HL-60 (cell line): Measurements from ENCODE around the gene AXL.
"Not testable (repeated sequence)": the region's sequence is repeated elsewhere in the genome, so short reads cannot be mapped to it uniquely, and the experiment has no call there.

ENCODE experiments used
- DNase-seq, 2 experiments: peaks; one replicate each; pipeline ENCODE4 v3.0.0-alpha.2; 2010 to 2020; ENCODE audit warnings: low read depth in 1 of 2, low spot score in 1 of 2
- H3K27ac ChIP-seq: fragments of 250-450 bp; sonication (Bioruptor Pico); replicated peaks from 2 replicates; pipeline ENCODE4 v1.5.1; 2020; ENCODE audit warnings: mild to moderate bottlenecking, moderate library complexity
- H3K27me3 ChIP-seq: fragments of 250-450 bp; sonication (Bioruptor Pico); 2 replicates; pipeline ENCODE4 v1.5.1; 2021; ENCODE audit warnings: mild to moderate bottlenecking, moderate library complexity; ENCODE audit not compliant: insufficient read depth, poor library complexity, severe bottlenecking
- H3K4me3 ChIP-seq: replicated peaks from 2 replicates; pipeline ENCODE4 v1.5.1; 2011; ENCODE audit warnings: mild to moderate bottlenecking, control low read depth, low read length; ENCODE audit not compliant: insufficient read depth
- CTCF ChIP-seq: IDR thresholded peaks from one replicate; pipeline ENCODE4 v1.5.1; 2011; ENCODE audit warnings: low read length, control low read depth, inconsistent platforms; ENCODE audit not compliant: insufficient read depth
- GABPA ChIP-seq: IDR thresholded peaks from 2 replicates; pipeline ENCODE4 v1.6.1; 2012; ENCODE audit warnings: low read depth
- POLR2AphosphoS5 ChIP-seq: IDR thresholded peaks from 2 replicates; pipeline ENCODE4 v1.6.1; 2012; ENCODE audit warnings: low read depth
- REST ChIP-seq: IDR thresholded peaks from 2 replicates; pipeline ENCODE4 v1.6.1; 2012; ENCODE audit warnings: low read depth; ENCODE audit not compliant: insufficient replicate concordance
- SPI1 ChIP-seq: IDR thresholded peaks from 2 replicates; pipeline ENCODE4 v1.6.1; 2012; ENCODE audit warnings: low read depth, mild to moderate bottlenecking, borderline replicate concordance

The AXL gene

GRCh38 chr19:41203371-41203770 is 15.7 kb upstream of the AXL start:
- H3K27me3 ChIP-seq, result peaks cover 2% of the 10 kb centered on the region
- DNase-seq, result no peak
- no peak for TF ChIP-seq CTCF
- TF ChIP-seq SPI1, result no peak
- H3K27ac ChIP-seq, result no peak overlapping the region
- no peak overlapping the region for H3K4me3 ChIP-seq

- not testable (repeated sequence) for H3K27me3 ChIP-seq, H3K27ac ChIP-seq, H3K4me3 ChIP-seq
- peak; percentile 38 to 87 for DNase-seq
- peak; percentile 94 for TF ChIP-seq CTCF
Observed at GRCh38 chr19:41204338-41204737, 14.7 kb upstream of the AXL start.

GRCh38 chr19:41205995-41206394 is 13.0 kb upstream of the AXL start:
- Histone ChIP-seq H3K27ac (no peak overlapping the region), H3K27me3 (no peaks in the 10 kb centered on the region), H3K4me3 (no peak overlapping the region)
- DNase-seq, result no peak
- no peak for TF ChIP-seq SPI1
- TF ChIP-seq REST, result no peak
- no peak for TF ChIP-seq POLR2AphosphoS5
- no peak for TF ChIP-seq GABPA
- no peak for TF ChIP-seq CTCF

GRCh38 chr19:41206456-41206855 is 12.6 kb upstream of the AXL start:
- no peak overlapping the region for H3K27ac ChIP-seq
- H3K4me3 ChIP-seq, result no peak overlapping the region
- DNase-seq, result no peak
- TF ChIP-seq POLR2AphosphoS5, result no peak
- no peak for TF ChIP-seq REST
- TF ChIP-seq GABPA, result no peak
- no peak for TF ChIP-seq CTCF
- TF ChIP-seq SPI1, result no peak
- H3K27me3 ChIP-seq, result no peaks in the 10 kb centered on the region
